Activated CD4-positive, alpha-beta T cell treated with anti-CD3 and anti-CD28 coated beads, Interleukin-10, Interleukin-2, amounts not matched to agents 100 ng/mL and 50 ng/mL, durations not matched to agents 16 hours and 8 hours (primary cell): ENCODE results near the gene ADGRB3.
"Not testable (repeated sequence)": the region's sequence is repeated elsewhere in the genome, so short reads cannot be mapped to it uniquely, and the experiment has no call there.

Source experiments
- DNase-seq: peaks from one replicate; pipeline ENCODE4 v3.0.0-alpha.2; 2020

The ADGRB3 gene

GRCh38 chr6:68743099-68743498 lies 108.0 kb downstream of the ADGRB3 start:
- DNase-seq, result no peak

- DNase-seq, result not testable (repeated sequence)
Observed at GRCh38 chr6:68744376-68744775, 109.3 kb downstream of the ADGRB3 start.

GRCh38 chr6:68746376-68746775 lies 111.3 kb downstream of the ADGRB3 start:
- DNase-seq, result no peak

GRCh38 chr6:68747110-68747790 lies 112.2 kb downstream of the ADGRB3 start:
- no peak for DNase-seq

- not testable (repeated sequence) for DNase-seq
Observed at GRCh38 chr6:68747832-68748231, 112.8 kb downstream of the ADGRB3 start.

GRCh38 chr6:68754681-68755213 lies 119.7 kb downstream of the ADGRB3 start:
- no peak for DNase-seq

GRCh38 chr6:68756454-68757375 lies 121.6 kb downstream of the ADGRB3 start:
- no peak for DNase-seq

GRCh38 chr6:68757821-68758220 lies 122.7 kb downstream of the ADGRB3 start:
- no peak for DNase-seq

GRCh38 chr6:68758559-68758958 lies 123.5 kb downstream of the ADGRB3 start:
- DNase-seq, result no peak

GRCh38 chr6:68760485-68760884 lies 125.4 kb downstream of the ADGRB3 start:
- DNase-seq, result no peak

GRCh38 chr6:68760941-68761676 lies 126.0 kb downstream of the ADGRB3 start:
- no peak for DNase-seq

- DNase-seq, result no peak
Observed at GRCh38 chr6:68761985-68762384, 126.9 kb downstream of the ADGRB3 start.

- no peak for DNase-seq
Observed at GRCh38 chr6:68771426-68771825, 136.3 kb downstream of the ADGRB3 start.

GRCh38 chr6:68774843-68775242 lies 139.8 kb downstream of the ADGRB3 start:
- DNase-seq, result no peak

- no peak for DNase-seq
Observed at GRCh38 chr6:68776354-68776753, 141.3 kb downstream of the ADGRB3 start.

- DNase-seq, result no peak
Observed at GRCh38 chr6:68777956-68778355, 142.9 kb downstream of the ADGRB3 start.

GRCh38 chr6:68778356-68779020 lies 143.4 kb downstream of the ADGRB3 start:
- peak; percentile 8 for DNase-seq

- DNase-seq, result no peak
Observed at GRCh38 chr6:68779366-68779765, 144.3 kb downstream of the ADGRB3 start.

GRCh38 chr6:68790128-68790527 lies 155.0 kb downstream of the ADGRB3 start:
- DNase-seq, result not testable (repeated sequence)

GRCh38 chr6:68814976-68815375 lies 179.9 kb downstream of the ADGRB3 start:
- not testable (repeated sequence) for DNase-seq

GRCh38 chr6:68826501-68826900 lies 191.4 kb downstream of the ADGRB3 start:
- DNase-seq, result no peak

- DNase-seq, result no peak
Observed at GRCh38 chr6:68834551-68834950, 199.5 kb downstream of the ADGRB3 start.

GRCh38 chr6:68838571-68838970 lies 203.5 kb downstream of the ADGRB3 start:
- DNase-seq, result no peak
